Kidney epithelial cell (primary cell): ENCODE measurements around the gene RASGRP4. TPM values are rescaled to one million over a fixed set of nuclear protein-coding genes. Genes with fewer than 3 reads are reported as not detected.

Experiments used
- DNase-seq: peaks from one replicate; pipeline ENCODE4 v3.0.0-alpha.2; 2010; ENCODE audit warnings: low read depth
- H3K27me3 ChIP-seq: 2 replicates; pipeline ENCODE4 v1.6.0; 2011; ENCODE audit warnings: low read length; ENCODE audit not compliant: control insufficient read depth, insufficient read depth
- H3K36me3 ChIP-seq: 2 replicates; pipeline ENCODE4 v1.5.1; 2011; ENCODE audit warnings: low read length; ENCODE audit not compliant: control insufficient read depth, insufficient read depth
- H3K4me3 ChIP-seq: 2 replicates; pipeline ENCODE4 v1.5.1; 2011; ENCODE audit warnings: low read depth, mild to moderate bottlenecking, control low read depth, low read length
- total RNA-seq: library from RNA; depleted of rRNA; stranded (reverse); fragments of >200 nt; gene quantifications from 2 replicates; pipeline ENCODE4 v1.2.3, GENCODE V29; 2015
- TF ChIP-seq, protein P1 (sequence below): IDR thresholded peaks from 2 replicates; pipeline ENCODE4 v1.5.1; 2011; ENCODE audit warnings: mild to moderate bottlenecking, moderate library complexity, low read length, control low read depth, inconsistent platforms; ENCODE audit not compliant: insufficient read depth, poor library complexity, severe bottlenecking

The RASGRP4 gene
- total RNA-seq, 1 donor from 2014 or later = not detected

DNA sequence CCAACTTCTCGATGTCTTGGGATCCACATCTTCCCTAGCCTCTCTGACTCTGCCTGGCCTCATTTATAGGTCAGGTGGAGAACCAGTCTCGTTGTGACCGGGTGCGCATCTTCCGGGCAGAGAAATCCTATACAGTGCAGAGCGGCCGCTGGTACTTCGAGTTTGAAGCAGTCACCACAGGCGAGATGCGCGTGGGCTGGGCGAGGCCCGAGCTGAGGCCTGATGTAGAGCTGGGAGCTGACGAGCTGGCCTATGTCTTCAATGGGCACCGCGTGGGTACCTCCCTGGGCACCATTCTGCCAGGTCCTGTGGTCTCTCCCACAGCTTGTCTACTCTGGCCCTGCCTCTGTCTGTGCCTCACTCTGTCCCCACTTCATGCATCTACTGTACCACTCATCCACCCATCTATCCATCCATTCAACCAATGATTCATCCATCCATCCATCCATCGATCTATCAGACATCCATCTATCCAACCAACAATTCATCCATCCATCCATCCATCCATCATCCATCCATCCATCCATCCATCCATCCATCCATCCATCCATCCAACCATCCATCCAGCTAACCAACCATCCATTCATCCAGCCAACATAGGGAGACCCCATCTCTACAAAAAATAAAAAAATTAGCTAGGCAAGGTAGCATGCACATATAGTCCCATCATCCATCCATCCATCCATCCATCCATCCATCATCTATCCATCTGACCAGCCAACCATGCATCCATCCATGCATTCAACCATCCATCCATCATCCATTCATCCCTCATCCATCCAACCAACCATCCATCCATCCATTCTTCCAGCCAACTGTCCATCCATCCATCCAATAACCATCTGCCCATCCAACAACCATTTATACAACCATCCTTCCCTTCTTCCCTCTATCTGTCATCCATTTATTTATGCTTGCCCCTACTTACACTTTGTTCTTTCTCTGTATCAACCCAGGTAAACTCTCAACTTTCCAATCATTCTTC is 41.8 kb upstream of the RASGRP4 start:
- no peak overlapping the region for H3K4me3 ChIP-seq
- no peaks in the 10 kb centered on the region for H3K36me3 ChIP-seq

DNA sequence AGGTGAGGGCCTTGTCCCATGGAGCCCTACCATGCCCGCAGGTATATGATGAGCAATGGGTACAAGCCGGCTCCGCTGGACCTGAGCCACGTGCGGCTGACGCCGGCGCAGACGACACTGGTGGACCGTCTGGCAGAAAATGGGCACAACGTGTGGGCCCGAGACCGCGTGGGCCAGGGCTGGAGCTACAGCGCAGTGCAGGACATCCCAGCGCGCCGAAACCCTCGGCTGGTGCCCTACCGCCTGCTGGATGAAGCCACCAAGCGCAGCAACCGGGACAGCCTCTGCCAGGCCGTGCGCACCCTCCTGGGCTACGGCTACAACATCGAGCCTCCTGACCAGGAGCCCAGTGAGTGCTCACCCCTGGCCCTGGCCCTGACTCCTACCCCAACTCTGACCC is 40.0 kb upstream of the RASGRP4 start:
- Histone ChIP-seq H3K36me3 (no peaks in the 10 kb centered on the region), H3K4me3 (no peak overlapping the region), H3K27me3 (no peaks in the 10 kb centered on the region)
- TF ChIP-seq, protein P1, sequence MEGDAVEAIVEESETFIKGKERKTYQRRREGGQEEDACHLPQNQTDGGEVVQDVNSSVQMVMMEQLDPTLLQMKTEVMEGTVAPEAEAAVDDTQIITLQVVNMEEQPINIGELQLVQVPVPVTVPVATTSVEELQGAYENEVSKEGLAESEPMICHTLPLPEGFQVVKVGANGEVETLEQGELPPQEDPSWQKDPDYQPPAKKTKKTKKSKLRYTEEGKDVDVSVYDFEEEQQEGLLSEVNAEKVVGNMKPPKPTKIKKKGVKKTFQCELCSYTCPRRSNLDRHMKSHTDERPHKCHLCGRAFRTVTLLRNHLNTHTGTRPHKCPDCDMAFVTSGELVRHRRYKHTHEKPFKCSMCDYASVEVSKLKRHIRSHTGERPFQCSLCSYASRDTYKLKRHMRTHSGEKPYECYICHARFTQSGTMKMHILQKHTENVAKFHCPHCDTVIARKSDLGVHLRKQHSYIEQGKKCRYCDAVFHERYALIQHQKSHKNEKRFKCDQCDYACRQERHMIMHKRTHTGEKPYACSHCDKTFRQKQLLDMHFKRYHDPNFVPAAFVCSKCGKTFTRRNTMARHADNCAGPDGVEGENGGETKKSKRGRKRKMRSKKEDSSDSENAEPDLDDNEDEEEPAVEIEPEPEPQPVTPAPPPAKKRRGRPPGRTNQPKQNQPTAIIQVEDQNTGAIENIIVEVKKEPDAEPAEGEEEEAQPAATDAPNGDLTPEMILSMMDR = no peak
- no peak for DNase-seq

More for the DNA sequence above, 41.8 kb upstream of the RASGRP4 start:
- H3K27me3 ChIP-seq = no peaks in the 10 kb centered on the region
- TF ChIP-seq, protein P1 = no peak
- no peak for DNase-seq

- H3K36me3 ChIP-seq = no peaks in the 10 kb centered on the region
- no peak overlapping the region for H3K4me3 ChIP-seq
- DNase-seq = no peak
- TF ChIP-seq, protein P1 = no peak
- H3K27me3 ChIP-seq = no peaks in the 10 kb centered on the region
These were observed 38.5 kb upstream of the RASGRP4 start for GRCh38 chr19:38464421-38465082.

- no peaks in the 10 kb centered on the region for H3K36me3 ChIP-seq
- TF ChIP-seq, protein P1 = no peak
- no peak overlapping the region for H3K4me3 ChIP-seq
- no peak for DNase-seq
- no peaks in the 10 kb centered on the region for H3K27me3 ChIP-seq
These were observed 37.3 kb upstream of the RASGRP4 start for GRCh38 chr19:38463365-38463764.

GRCh38 chr19:38458991-38459390 is 33.0 kb upstream of the RASGRP4 start:
- TF ChIP-seq, protein P1 = no peak
- no peak for DNase-seq
- Histone ChIP-seq H3K4me3 (no peak overlapping the region), H3K27me3 (no peaks in the 10 kb centered on the region), H3K36me3 (no peaks in the 10 kb centered on the region)
